Epithelial cell of proximal tubule (primary cell): ENCODE data around the gene TSPYL1. TPM values are rescaled to one million over a fixed set of nuclear protein-coding genes. Genes with fewer than 3 reads are reported as not detected.
A peak's percentile ranks its signal among the peaks of the same experiment; 100 is the strongest.

Source experiments
- DNase-seq: peaks from one replicate; pipeline ENCODE4 v3.0.0-alpha.2; 2011; ENCODE audit warnings: low read depth
- H3K4me3 ChIP-seq: 2 replicates; pipeline ENCODE4 v1.5.1; 2011; ENCODE audit warnings: low read depth, mild to moderate bottlenecking, low read length
- CTCF ChIP-seq: conservative IDR thresholded peaks from 2 replicates; pipeline ENCODE4 v1.5.1; 2012; ENCODE audit warnings: low read depth, mild to moderate bottlenecking, low read length
- total RNA-seq: library from RNA; depleted of rRNA; stranded (reverse); fragments of >200 nt; gene quantifications from 2 replicates; pipeline ENCODE4 v1.2.3, GENCODE V29; 2015

Gene TSPYL1
- total RNA-seq, 1 donor from 2014 or later, result 67.6 TPM

- H3K4me3 ChIP-seq, result peak within 1 kb of the TSS; percentile 96
- peak; percentile 78 for DNase-seq
- TF ChIP-seq CTCF, result no peak
Observed at GRCh38 chr6:116253505-116254296, 26.0 kb downstream of the TSPYL1 start, which contains the start of gene TSPYL4. TSS of gene TSPYL4 (minus strand) at chr6:116254075. CDS start at chr6:116254008, 67 bp downstream.

GRCh38 chr6:116253188-116253504 lies 26.6 kb downstream of the TSPYL1 start:
- DNase-seq, result no peak
- TF ChIP-seq CTCF, result no peak

GRCh38 chr6:116251568-116252384 lies 28.0 kb downstream of the TSPYL1 start:
- DNase-seq, result no peak
- TF ChIP-seq CTCF, result no peak

More at GRCh38 chr6:116253188-116253504, 26.6 kb downstream of the TSPYL1 start:
- peak overlapping the region; percentile 96 for H3K4me3 ChIP-seq

GRCh38 chr6:116248577-116248976 lies 31.2 kb downstream of the TSPYL1 start:
- H3K4me3 ChIP-seq, result no peak overlapping the region
- TF ChIP-seq CTCF, result no peak
- no peak for DNase-seq

More at GRCh38 chr6:116251568-116252384, 28.0 kb downstream of the TSPYL1 start:
- peak overlapping the region; percentile 16 for H3K4me3 ChIP-seq

GRCh38 chr6:116247285-116247684 lies 32.4 kb downstream of the TSPYL1 start:
- TF ChIP-seq CTCF, result no peak
- no peak for DNase-seq

GRCh38 chr6:116246089-116246488 lies 33.6 kb downstream of the TSPYL1 start:
- H3K4me3 ChIP-seq, result no peak overlapping the region
- no peak for DNase-seq
- no peak for TF ChIP-seq CTCF

More at GRCh38 chr6:116247285-116247684, 32.4 kb downstream of the TSPYL1 start:
- no peak overlapping the region for H3K4me3 ChIP-seq
